ENCODE data around the gene PELI3.
"Not testable (repeated sequence)": the region's sequence is repeated elsewhere in the genome, so short reads cannot be mapped to it uniquely, and the experiment has no call there.

PELI3 gene, protein sequence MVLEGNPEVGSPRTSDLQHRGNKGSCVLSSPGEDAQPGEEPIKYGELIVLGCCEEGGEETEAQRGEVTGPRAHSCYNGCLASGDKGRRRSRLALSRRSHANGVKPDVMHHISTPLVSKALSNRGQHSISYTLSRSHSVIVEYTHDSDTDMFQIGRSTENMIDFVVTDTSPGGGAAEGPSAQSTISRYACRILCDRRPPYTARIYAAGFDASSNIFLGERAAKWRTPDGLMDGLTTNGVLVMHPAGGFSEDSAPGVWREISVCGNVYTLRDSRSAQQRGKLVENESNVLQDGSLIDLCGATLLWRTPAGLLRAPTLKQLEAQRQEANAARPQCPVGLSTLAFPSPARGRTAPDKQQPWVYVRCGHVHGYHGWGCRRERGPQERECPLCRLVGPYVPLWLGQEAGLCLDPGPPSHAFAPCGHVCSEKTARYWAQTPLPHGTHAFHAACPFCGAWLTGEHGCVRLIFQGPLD
- 4.7 to 20.9 (median 11.0) reads per million in 9 experiments for total RNA-seq

DNA sequence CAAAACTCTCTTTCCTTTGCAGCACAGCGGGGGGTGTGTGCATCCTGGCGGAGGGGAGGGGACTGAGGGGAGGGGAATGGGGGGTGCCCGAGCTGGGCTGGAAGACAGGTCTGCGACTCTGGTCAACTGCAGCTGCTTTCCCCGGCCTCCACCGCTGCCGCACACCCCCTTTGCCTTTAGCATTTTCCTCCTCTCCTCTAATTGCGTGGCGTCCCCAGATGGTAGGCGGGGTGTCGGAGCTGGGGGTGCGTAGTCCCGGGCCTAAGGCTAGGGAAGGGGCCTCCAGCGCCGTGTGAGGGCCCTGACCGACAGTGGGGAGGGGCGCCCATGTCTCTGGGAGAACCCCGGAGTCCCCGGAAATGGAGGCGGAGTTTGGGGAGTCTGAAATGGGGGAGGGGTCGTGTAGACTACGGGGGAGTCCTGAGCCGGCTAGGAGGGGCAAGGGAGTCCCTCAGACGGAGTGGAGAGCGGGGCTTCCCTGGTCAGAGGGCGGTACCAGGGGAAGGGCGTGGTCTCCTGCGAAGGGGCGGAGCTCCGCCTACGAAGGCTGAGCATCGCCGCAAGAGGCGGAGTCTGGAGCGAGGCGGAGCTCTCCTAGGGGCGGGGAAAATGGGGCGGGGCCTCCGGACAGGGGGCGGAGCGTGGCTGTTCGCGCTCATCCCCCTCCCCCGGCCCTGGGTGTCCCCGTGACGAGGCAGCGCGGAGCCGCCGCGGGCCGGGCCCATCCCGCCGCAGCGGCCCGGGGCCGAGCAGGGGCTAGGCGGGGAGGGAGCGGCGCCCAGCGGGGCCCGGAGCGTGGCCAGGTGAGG lies at the start of gene PELI3:
Gene PELI3, plus strand, starts transcription at position 681 of the 809 bp plus-strand sequence. CDS start 1,224 bp downstream, outside the sequence.
- ATAC-seq (replicated peaks): peak; percentile 84
- peak; percentile 90 to 92 (median 92) for DNase-seq
- no peaks in the 10 kb centered on the region for H3K36me3 Mint-ChIP-seq (ENCODE audit: insufficient read depth)
- peaks cover 8 to 12% of the 10 kb centered on the region in 2 donors for H3K4me1 Mint-ChIP-seq (ENCODE audit: low read depth in 2 of 2)
- H3K27me3 Mint-ChIP-seq: no peaks in the 10 kb centered on the region
- no peaks in the 10 kb centered on the region for H3K9me3 Mint-ChIP-seq
- peak within 1 kb of the TSS; percentile 85 to 87 for H3K4me3 Mint-ChIP-seq
- H3K27ac Mint-ChIP-seq: peak within 1 kb of the TSS; percentile 83 to 86

GRCh38 chr11:66417000-66417399 lies 49.7 kb upstream of the PELI3 start:
- no peak for DNase-seq
- Mint-ChIP-seq H3K27me3 (peaks cover 69 to 77% of the 10 kb centered on the region in 2 donors), H3K4me1 (ENCODE audit: low read depth in 2 of 2) (peaks cover 5% of the 10 kb centered on the region in 2 donors), H3K36me3 (ENCODE audit: insufficient read depth) (peaks cover 11% of the 10 kb centered on the region), H3K27ac (no peak overlapping the region), H3K4me3 (no peak overlapping the region), H3K9me3 (peaks cover 4 to 15% of the 10 kb centered on the region in 2 donors)
- no peak for ATAC-seq (replicated peaks)

DNA sequence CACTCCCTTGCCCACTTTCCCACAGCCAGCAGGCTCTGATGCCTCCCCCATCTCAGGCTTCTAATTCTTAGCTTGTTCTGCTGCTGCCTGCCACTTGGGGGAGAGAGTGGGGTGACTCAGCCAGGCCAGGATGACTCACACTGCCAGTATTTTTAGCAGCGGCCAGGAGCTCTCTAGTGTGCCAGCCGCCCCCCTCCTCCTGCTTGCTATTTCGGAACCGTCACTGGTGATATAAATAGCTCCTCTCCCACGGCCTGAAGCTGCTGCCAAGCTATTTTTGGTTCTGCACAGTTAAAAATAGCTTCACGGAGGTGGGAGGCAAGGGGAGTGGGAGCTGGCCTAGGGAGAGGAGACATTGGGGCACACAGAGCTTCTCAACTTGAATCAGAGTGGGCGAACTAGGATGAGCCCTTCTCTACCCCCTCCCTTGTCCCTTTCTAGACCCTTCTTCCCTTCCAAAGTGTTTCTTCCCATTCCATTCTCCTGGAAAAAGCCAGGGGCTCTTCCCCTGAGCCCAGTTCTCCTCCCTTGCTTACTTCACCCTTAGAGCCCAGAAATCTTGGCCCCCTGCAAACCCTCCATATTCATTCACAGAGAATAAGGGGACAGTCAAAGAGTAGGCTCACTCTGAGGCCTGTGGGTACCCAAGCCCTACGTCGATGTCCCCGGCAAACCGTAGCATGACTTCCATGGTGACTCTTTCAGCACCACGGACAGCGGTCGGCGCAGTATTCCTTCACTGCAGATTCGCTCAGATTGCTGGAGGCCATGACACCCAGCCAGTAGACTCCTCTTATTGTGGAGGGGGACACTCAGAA lies 48.3 kb upstream of the PELI3 start:
- Mint-ChIP-seq H3K27me3 (peaks cover 58 to 63% of the 10 kb centered on the region in 2 donors), H3K4me1 (ENCODE audit: low read depth in 2 of 2) (peaks cover 5% of the 10 kb centered on the region in 2 donors), H3K4me3 (no peak overlapping the region), H3K9me3 (peaks cover 4 to 15% of the 10 kb centered on the region in 2 donors), H3K27ac (no peak overlapping the region), H3K36me3 (ENCODE audit: insufficient read depth) (peaks cover 15% of the 10 kb centered on the region)
- DNase-seq: peak; percentile 26 to 38 (median 35)
- peak; percentile 24 for ATAC-seq (replicated peaks)

GRCh38 chr11:66418986-66419308 lies 47.8 kb upstream of the PELI3 start:
- no peak for ATAC-seq (replicated peaks)
- Mint-ChIP-seq H3K4me3 (no peak overlapping the region), H3K4me1 (ENCODE audit: low read depth in 2 of 2) (peaks cover 5% of the 10 kb centered on the region in 2 donors), H3K27ac (no peak overlapping the region), H3K36me3 (ENCODE audit: insufficient read depth) (peaks cover 15% of the 10 kb centered on the region), H3K27me3 (peaks cover 55 to 58% of the 10 kb centered on the region in 2 donors), H3K9me3 (peaks cover 4 to 15% of the 10 kb centered on the region in 2 donors)
- DNase-seq: no peak

DNA sequence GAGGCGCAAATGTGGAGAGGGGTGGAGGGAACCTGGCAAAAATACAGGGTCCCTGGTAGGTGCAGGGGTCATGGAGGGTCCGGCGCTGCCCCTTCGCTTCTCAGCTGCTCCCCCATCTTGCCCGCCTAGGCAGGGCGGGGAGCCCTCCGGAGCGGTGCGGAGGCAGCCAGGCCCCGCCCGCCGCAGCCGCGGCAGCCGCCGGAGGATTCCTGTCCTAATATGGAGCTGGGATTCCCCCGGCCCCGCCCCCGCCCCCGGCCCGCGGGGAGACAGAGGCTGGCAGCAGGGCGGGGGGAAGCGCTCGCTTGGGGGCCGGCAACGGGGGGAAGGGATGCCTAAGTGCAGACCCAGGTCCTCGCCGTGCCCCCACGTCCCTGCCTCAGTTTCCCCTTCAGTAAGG lies 46.9 kb upstream of the PELI3 start:
- peaks cover 19% of the 10 kb centered on the region for H3K36me3 Mint-ChIP-seq (ENCODE audit: insufficient read depth)
- peaks cover 46 to 49% of the 10 kb centered on the region in 2 donors for H3K27me3 Mint-ChIP-seq
- DNase-seq: no peak
- ATAC-seq (replicated peaks): no peak
- H3K9me3 Mint-ChIP-seq: peaks cover 4 to 15% of the 10 kb centered on the region in 2 donors
- H3K4me1 Mint-ChIP-seq (ENCODE audit: low read depth in 2 of 2): peaks cover 5% of the 10 kb centered on the region in 2 donors
- H3K27ac Mint-ChIP-seq: no peak overlapping the region
- no peak overlapping the region for H3K4me3 Mint-ChIP-seq

DNA sequence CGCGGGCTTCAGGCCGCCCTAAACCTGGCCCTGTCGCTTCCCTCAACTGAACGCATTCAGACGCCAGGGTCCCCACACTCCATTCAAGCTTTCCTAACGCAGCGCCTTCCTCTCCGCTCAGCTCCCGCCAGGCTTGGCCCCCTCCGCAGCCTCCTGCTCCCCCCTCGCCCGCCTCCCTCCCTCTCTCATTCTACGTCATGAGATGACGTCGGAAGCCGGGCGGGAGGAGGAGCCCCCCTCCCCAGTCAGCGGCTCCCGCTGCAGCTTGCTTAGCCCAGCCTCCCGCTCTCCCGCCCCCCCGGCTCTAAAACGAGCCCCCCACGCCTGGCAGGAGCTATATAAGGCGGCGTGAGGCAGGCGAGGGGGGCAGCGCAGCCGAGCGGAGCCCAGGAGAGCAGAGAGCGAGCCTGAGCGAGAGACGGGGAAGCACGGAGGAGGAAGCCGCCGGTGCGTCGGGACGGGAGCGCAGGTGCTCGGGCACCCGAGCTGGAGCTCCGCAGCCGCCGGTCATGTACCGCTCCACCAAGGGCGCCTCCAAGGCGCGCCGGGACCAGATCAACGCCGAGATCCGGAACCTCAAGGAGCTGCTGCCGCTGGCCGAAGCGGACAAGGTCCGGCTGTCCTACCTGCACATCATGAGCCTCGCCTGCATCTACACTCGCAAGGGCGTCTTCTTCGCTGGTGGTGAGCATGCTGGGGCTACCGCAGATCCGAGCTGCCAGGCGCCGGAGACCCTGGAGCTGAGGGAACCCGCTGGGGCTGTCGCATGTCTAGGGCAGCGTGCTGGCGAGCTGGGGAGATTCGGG lies 45.8 kb upstream of the PELI3 start, which contains the start of gene NPAS4:
Gene NPAS4, plus strand, starts transcription at position 365 of the 806 bp plus-strand sequence. Its CDS starts 145 bp downstream, at position 510.
- Mint-ChIP-seq H3K9me3 (peaks cover 4 to 15% of the 10 kb centered on the region in 2 donors), H3K36me3 (ENCODE audit: insufficient read depth) (peaks cover 19% of the 10 kb centered on the region), H3K27ac (peak within 1 kb of the TSS in 1 of 2 donors; percentile 38), H3K4me1 (ENCODE audit: low read depth in 2 of 2) (peaks cover 5% of the 10 kb centered on the region in 2 donors), H3K4me3 (no peak within 1 kb of the TSS), H3K27me3 (peaks cover 36 to 38% of the 10 kb centered on the region in 2 donors)
- ATAC-seq (replicated peaks) (no peak), DNase-seq (no peak)

DNA sequence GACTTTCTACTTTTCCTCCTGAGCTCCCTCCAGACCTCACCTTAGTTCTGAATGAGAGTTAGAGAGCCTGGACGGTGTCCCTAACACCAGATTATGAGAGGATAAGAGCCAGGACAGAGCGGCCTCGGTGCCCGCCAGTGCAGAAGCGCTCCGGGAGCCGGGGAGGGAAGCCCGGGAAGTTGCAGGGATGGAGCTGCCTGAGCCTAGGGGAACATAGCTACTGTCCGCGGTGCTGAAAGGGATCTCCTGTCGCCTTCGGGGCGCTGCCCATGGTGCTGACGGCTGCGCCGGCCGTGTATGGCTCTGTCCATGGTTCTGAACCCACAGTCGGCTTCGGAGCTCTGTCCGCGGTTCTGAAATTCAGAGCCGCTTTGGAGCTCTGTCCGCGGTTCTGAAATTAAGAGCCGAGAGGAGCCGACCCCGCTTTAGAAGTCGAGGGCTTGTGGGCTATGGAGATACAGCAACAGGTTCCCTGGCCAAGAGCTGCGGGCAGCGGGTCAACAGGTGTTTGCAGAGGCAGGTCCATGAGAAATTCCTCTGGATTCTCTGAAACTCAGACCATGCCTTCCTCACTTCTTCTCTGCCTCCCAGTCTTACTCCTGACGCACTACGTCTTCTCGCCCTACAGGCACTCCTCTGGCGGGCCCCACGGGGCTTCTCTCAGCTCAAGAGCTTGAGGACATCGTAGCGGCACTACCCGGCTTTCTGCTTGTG lies 45.1 kb upstream of the PELI3 start:
- Mint-ChIP-seq H3K4me1 (ENCODE audit: low read depth in 2 of 2) (peaks cover 5% of the 10 kb centered on the region in 2 donors), H3K27ac (peak overlapping the region in 1 of 2 donors; percentile 38), H3K4me3 (no peak overlapping the region), H3K27me3 (peaks cover 29 to 31% of the 10 kb centered on the region in 2 donors), H3K9me3 (peaks cover 4 to 15% of the 10 kb centered on the region in 2 donors), H3K36me3 (ENCODE audit: insufficient read depth) (peaks cover 19% of the 10 kb centered on the region)
- peak; percentile 93 for ATAC-seq (replicated peaks)
- DNase-seq: peak; percentile 90 to 95 (median 92)

DNA sequence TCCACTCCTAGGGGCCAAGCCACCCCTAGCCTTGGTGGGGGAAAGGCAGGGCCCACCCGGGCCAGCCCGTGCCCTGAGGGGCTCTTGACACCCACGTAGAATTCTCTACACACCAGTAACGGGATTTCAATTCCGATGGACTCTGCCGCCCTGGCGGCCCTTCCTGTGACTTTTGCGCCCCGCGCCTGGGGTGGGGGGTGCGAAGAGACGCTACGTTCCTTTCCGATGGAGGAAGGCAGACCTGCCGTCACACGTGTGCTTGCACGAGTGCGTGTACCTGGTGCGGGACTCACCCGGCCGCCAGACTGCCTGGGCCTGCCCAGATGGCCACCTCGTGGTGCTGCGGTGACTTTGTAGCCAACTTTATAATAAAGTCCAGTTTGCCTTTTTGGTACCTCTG lies 40.4 kb upstream of the PELI3 start:
- Mint-ChIP-seq H3K4me3 (no peak overlapping the region), H3K36me3 (ENCODE audit: insufficient read depth) (peaks cover 13% of the 10 kb centered on the region), H3K4me1 (ENCODE audit: low read depth in 2 of 2) (peaks cover 3 to 6% of the 10 kb centered on the region in 2 donors)

GRCh38 chr11:66428933-66429332 lies 37.8 kb upstream of the PELI3 start:
- H3K27ac Mint-ChIP-seq: no peak overlapping the region

More for the DNA sequence above, 40.4 kb upstream of the PELI3 start:
- no peaks in the 10 kb centered on the region for H3K27me3 Mint-ChIP-seq
- H3K27ac Mint-ChIP-seq: no peak overlapping the region
- H3K9me3 Mint-ChIP-seq: no peaks in the 10 kb centered on the region
- ATAC-seq (replicated peaks) (no peak), DNase-seq (no peak)

GRCh38 chr11:66429983-66430602 lies 36.6 kb upstream of the PELI3 start:
- peaks cover 14% of the 10 kb centered on the region for H3K36me3 Mint-ChIP-seq (ENCODE audit: insufficient read depth)
- H3K27ac Mint-ChIP-seq: peak overlapping the region in 1 of 2 donors; percentile 59
- H3K4me1 Mint-ChIP-seq (ENCODE audit: low read depth in 2 of 2): peaks cover 3 to 6% of the 10 kb centered on the region in 2 donors
- peak; percentile 69 for ATAC-seq (replicated peaks)
- DNase-seq: peak; percentile 61 to 66 (median 65)
- no peaks in the 10 kb centered on the region for H3K9me3 Mint-ChIP-seq
- no peaks in the 10 kb centered on the region for H3K27me3 Mint-ChIP-seq
- H3K4me3 Mint-ChIP-seq: no peak overlapping the region

More at GRCh38 chr11:66428933-66429332, 37.8 kb upstream of the PELI3 start:
- peaks cover 3 to 6% of the 10 kb centered on the region in 2 donors for H3K4me1 Mint-ChIP-seq (ENCODE audit: low read depth in 2 of 2)
- peaks cover 7% of the 10 kb centered on the region for H3K36me3 Mint-ChIP-seq (ENCODE audit: insufficient read depth)
- ATAC-seq (replicated peaks) (no peak), DNase-seq (no peak)
- no peaks in the 10 kb centered on the region for H3K9me3 Mint-ChIP-seq
- no peak overlapping the region for H3K4me3 Mint-ChIP-seq
- no peaks in the 10 kb centered on the region for H3K27me3 Mint-ChIP-seq

DNA sequence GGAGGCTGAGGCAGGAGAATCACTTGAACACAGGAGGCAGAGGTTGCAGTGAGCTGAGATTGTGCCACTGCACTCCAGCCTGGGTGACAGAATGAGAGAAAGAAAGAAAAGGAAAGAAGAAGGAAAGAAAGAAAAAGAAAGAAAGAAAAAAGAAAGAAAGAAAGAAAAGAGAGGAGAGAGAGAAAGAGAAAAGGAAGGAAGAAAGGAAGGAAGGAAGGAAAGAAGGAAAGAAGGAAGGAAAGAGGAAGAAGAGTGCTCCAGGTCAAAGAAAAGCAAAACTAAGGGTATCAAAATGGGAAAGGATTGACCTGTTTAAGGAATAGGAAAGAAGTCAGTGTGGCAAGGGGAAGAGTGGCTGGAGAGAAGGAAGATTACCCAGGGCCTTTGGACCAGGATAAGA lies 35.4 kb upstream of the PELI3 start:
- not testable (repeated sequence) for H3K27ac Mint-ChIP-seq; ATAC-seq (replicated peaks)
- H3K36me3 Mint-ChIP-seq (ENCODE audit: insufficient read depth): peaks cover 18% of the 10 kb centered on the region

More for the DNA sequence above, 35.4 kb upstream of the PELI3 start:
- H3K9me3 Mint-ChIP-seq; DNase-seq; H3K27me3 Mint-ChIP-seq; H3K4me1 Mint-ChIP-seq (ENCODE audit: low read depth in 2 of 2); H3K4me3 Mint-ChIP-seq: not testable (repeated sequence)
